Measurements from ENCODE around the gene SHC4. TPM values are rescaled to one million over a fixed set of nuclear protein-coding genes. Genes with fewer than 3 reads are reported as not detected.

The SHC4 gene
- total RNA-seq, 1 experiment from 2014 or later, result 0.44 TPM

DNA sequence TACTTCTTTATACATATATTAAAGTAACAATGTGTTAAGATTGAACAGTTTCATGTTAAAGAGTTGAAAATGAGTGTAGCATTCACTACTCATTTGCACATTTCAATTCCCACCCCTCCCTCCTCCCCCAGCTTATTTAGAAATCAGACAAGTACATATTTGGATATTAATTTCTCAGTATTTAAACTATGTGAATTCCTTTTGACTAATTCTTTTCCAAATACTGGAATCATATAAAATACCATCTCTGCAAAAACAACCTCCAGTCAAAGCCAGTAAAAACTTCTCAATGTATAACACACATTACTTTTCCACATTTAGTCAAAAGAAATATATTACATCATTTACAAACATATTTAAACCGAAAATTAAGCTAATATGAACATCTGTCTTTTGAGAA is 25.5 kb upstream of the SHC4 start:
- Histone ChIP-seq H3K4me2 (no peak overlapping the region), H3K9me3 (ENCODE audit: insufficient read depth, low read depth) (no peaks in the 10 kb centered on the region), H3K4me1 (replicated peaks; ENCODE audit: insufficient read depth) (0 out of 2 replicates have a peak, but pooled peaks cover 4% of the 10 kb centered on the region), H3K27ac (no peak overlapping the region), H3F3A (ENCODE audit: insufficient read depth, low read depth) (no peaks in the 10 kb centered on the region), H3K4me3 (no peak overlapping the region), H2AFZ (no peak overlapping the region), H4K20me1 (ENCODE audit: insufficient read depth) (no peaks in the 10 kb centered on the region), H3K36me3 (ENCODE audit: low read depth) (no peaks in the 10 kb centered on the region), H3K79me2 (ENCODE audit: low read depth) (no peaks in the 10 kb centered on the region), H3K27me3 (ENCODE audit: insufficient read depth, low read depth) (no peaks in the 10 kb centered on the region), H3K9me2 (ENCODE audit: insufficient read depth) (no peaks in the 10 kb centered on the region)
- no TSS peak for BruUV-seq (replicated peaks)
- ChIA-PET POLR2A (ENCODE audit: unreplicated experiment) (no interaction called here), CTCF (no interaction called here)
- TF ChIP-seq CTCF (conservative IDR thresholded peaks at IDR 0.05) (no peak), EZH2 (IDR thresholded peaks at IDR 0.05; ENCODE audit: low read depth) (no peak)
- DNase-seq, result no peak
- intact Hi-C loops (cut with micrococcal nuclease; ENCODE audit: unreplicated experiment), result no loop called here

GRCh38 chr15:48987142-48987541 is 23.4 kb upstream of the SHC4 start:
- TF ChIP-seq EZH2 (IDR thresholded peaks at IDR 0.05; ENCODE audit: low read depth) (no peak), CTCF (conservative IDR thresholded peaks at IDR 0.05) (no peak)
- H3K27ac ChIP-seq, result no peak overlapping the region
- no peak overlapping the region for H2AFZ ChIP-seq
- H3K9me2 ChIP-seq (ENCODE audit: insufficient read depth), result no peaks in the 10 kb centered on the region
- 0 out of 2 replicates have a peak, but pooled peaks cover 4% of the 10 kb centered on the region for H3K4me1 ChIP-seq (replicated peaks; ENCODE audit: insufficient read depth)
- no TSS peak for BruUV-seq (replicated peaks)
- intact Hi-C loops (cut with micrococcal nuclease; ENCODE audit: unreplicated experiment), result no loop called here
- ChIA-PET CTCF (interaction anchor here (0.7 kb wide), 1 partner anchor 138 kb away, joined by 3 read pairs; no protein-coding TSS in a partner anchor), POLR2A (ENCODE audit: unreplicated experiment) (no interaction called here)
- DNase-seq, result peak in 1 of 2 experiments; percentile 36
- no peaks in the 10 kb centered on the region for H3K36me3 ChIP-seq (ENCODE audit: low read depth)
- no peak overlapping the region for H3K4me3 ChIP-seq
- H3K9me3 ChIP-seq (ENCODE audit: insufficient read depth, low read depth), result no peaks in the 10 kb centered on the region
- no peaks in the 10 kb centered on the region for H3F3A ChIP-seq (ENCODE audit: insufficient read depth, low read depth)
- H3K4me2 ChIP-seq, result no peak overlapping the region
- H3K27me3 ChIP-seq (ENCODE audit: insufficient read depth, low read depth), result no peaks in the 10 kb centered on the region
- no peaks in the 10 kb centered on the region for H3K79me2 ChIP-seq (ENCODE audit: low read depth)
- no peaks in the 10 kb centered on the region for H4K20me1 ChIP-seq (ENCODE audit: insufficient read depth)

- Histone ChIP-seq H3K4me3 (no peak overlapping the region), H3K4me1 (replicated peaks; ENCODE audit: insufficient read depth) (0 out of 2 replicates have a peak, but pooled peaks cover 4% of the 10 kb centered on the region), H2AFZ (no peak overlapping the region), H3K9me2 (ENCODE audit: insufficient read depth) (no peaks in the 10 kb centered on the region), H3K27me3 (ENCODE audit: insufficient read depth, low read depth) (no peaks in the 10 kb centered on the region), H3K9me3 (ENCODE audit: insufficient read depth, low read depth) (no peaks in the 10 kb centered on the region), H3K27ac (no peak overlapping the region), H3K79me2 (ENCODE audit: low read depth) (no peaks in the 10 kb centered on the region), H3K36me3 (ENCODE audit: low read depth) (no peaks in the 10 kb centered on the region), H3F3A (ENCODE audit: insufficient read depth, low read depth) (no peaks in the 10 kb centered on the region), H4K20me1 (ENCODE audit: insufficient read depth) (no peaks in the 10 kb centered on the region), H3K4me2 (no peak overlapping the region)
- DNase-seq, result no peak
- ChIA-PET POLR2A (ENCODE audit: unreplicated experiment) (no interaction called here), CTCF (interaction anchor here (0.7 kb wide), 1 partner anchor 139 kb away, joined by 3 read pairs; no protein-coding TSS in a partner anchor)
- TF ChIP-seq EZH2 (IDR thresholded peaks at IDR 0.05; ENCODE audit: low read depth) (no peak), CTCF (conservative IDR thresholded peaks at IDR 0.05) (no peak)
- no TSS peak for BruUV-seq (replicated peaks)
- intact Hi-C loops (cut with micrococcal nuclease; ENCODE audit: unreplicated experiment), result no loop called here
Observed at GRCh38 chr15:48986240-48986639, 22.5 kb upstream of the SHC4 start.

All from PC-9 (cell line).